HCT116 (cell line): ENCODE measurements around the gene ANKIB1. TPM values are rescaled to one million over a fixed set of nuclear protein-coding genes. Genes with fewer than 3 reads are reported as not detected.
A peak's percentile ranks its signal among the peaks of the same experiment; 100 is the strongest.

ENCODE experiments used
- ATAC-seq: fragments of 200-7000 bp; cut with Tn5 transposase; 2 replicates; pipeline ENCODE4 v1.9.1; 2020; ENCODE audit warnings: mild to moderate bottlenecking, moderate library complexity
- Bru-seq: library from RNA; stranded (reverse); fragments of 400-500 nt; gene quantifications from one replicate; lab custom pipeline; 2021; lab: Mats Ljungman, UMichigan
- BruChase-seq, 2 experiments: library from RNA; stranded (reverse); fragments of 400-500 nt; gene quantifications; one replicate each; lab custom pipeline; 2021; lab: Mats Ljungman, UMichigan
- BruUV-seq: library from RNA; stranded (reverse); fragments of 400-500 nt; replicated peaks from 2 replicates; lab custom pipeline; 2021; lab: Mats Ljungman, UMichigan
- CTCF ChIA-PET: fragments of 300-600 bp; sonication (Branson Sonifier 250); formaldehyde crosslinking; loops from one replicate; lab custom pipeline; 2021; ENCODE audit warnings: antibody characterized with exemption; lab: Charles Lee
- POLR2A ChIA-PET: fragments of 300-600, 350-600 bp; sonication (Branson Sonifier 250); formaldehyde crosslinking; loops from one replicate; lab custom pipeline; 2021; ENCODE audit warnings: antibody characterized with exemption; lab: Charles Lee
- RAD21 ChIA-PET, 2 experiments: fragments of 300-600 bp; sonication (Branson Sonifier 250); formaldehyde crosslinking; loops; one replicate each; lab custom pipeline; 2023; ENCODE audit warnings: low total read pairs in 2 of 2; ENCODE audit not compliant: uncharacterized antibody in 2 of 2, unreplicated experiment in 2 of 2, low non-redundant PET in 1 of 2; lab: Charles Lee
- DNase-seq: peaks from one replicate; pipeline ENCODE4 v3.0.0-alpha.2; 2010; ENCODE audit warnings: low read depth, low spot score
- H2AFZ ChIP-seq: fragments of 200-600 bp; shearing (Covaris generic), sonication (generic); 2 replicates; pipeline ENCODE4 v1.6.1; 2017; ENCODE audit warnings: low read depth, mixed run types, mixed read lengths, antibody characterized with exemption, low read length; ENCODE audit not compliant: poor library complexity, severe bottlenecking
- H3K27ac ChIP-seq: 2 replicates; pipeline ENCODE4 v1.5.1; 2012; ENCODE audit warnings: low read depth, low read length
- H3K27me3 ChIP-seq: fragments of 200-600 bp; sonication (generic); 2 replicates; pipeline ENCODE4 v1.6.1; 2016; ENCODE audit warnings: mixed run types, low read length, mixed read lengths; ENCODE audit not compliant: insufficient read depth
- H3K36me3 ChIP-seq, 2 experiments: fragments of 200-500 bp in 1 of 2; fragments of 200-600 bp in 1 of 2; sonication (Bioruptor generic) in 1 of 2; sonication (generic) in 1 of 2; 2 replicates each; pipeline versions ENCODE4 v1.5.1 to v1.6.1; 2014 to 2016; ENCODE audit warnings: low read length in 2 of 2, inconsistent platforms in 1 of 2, mixed read lengths in 1 of 2, mixed run types in 1 of 2; ENCODE audit not compliant: insufficient read depth in 2 of 2, control insufficient read depth in 1 of 2
- H3K4me1 ChIP-seq, 2 experiments: fragments of 200-600 bp in 1 of 2; sonication (generic) in 1 of 2; 2 replicates each; pipeline versions ENCODE4 v1.5.1 to v1.6.1; 2012 to 2017; ENCODE audit warnings: low read length in 2 of 2, inconsistent platforms in 1 of 2, mild to moderate bottlenecking in 1 of 2, mixed read lengths in 1 of 2, mixed run types in 1 of 2, moderate library complexity in 1 of 2; ENCODE audit not compliant: insufficient read depth in 2 of 2, control insufficient read depth in 1 of 2
- H3K4me2 ChIP-seq: fragments of 200-600 bp; sonication (generic); 2 replicates; pipeline ENCODE4 v1.6.1; 2017; ENCODE audit warnings: mixed run types, low read length, mixed read lengths
- H3K4me3 ChIP-seq, 2 experiments: fragments of 200-600 bp in 1 of 2; sonication (generic) in 1 of 2; replicated peaks in 1 of 2; 2 replicates each; pipeline ENCODE4 v1.5.1; 2011 to 2016; ENCODE audit warnings: low read length in 2 of 2, control low read depth in 1 of 2, low read depth in 1 of 2, mild to moderate bottlenecking in 1 of 2, mixed read lengths in 1 of 2, mixed run types in 1 of 2
- H3K79me2 ChIP-seq: fragments of 200-600 bp; sonication (generic); 2 replicates; pipeline ENCODE4 v1.6.1; 2017; ENCODE audit warnings: mild to moderate bottlenecking, mixed run types, low read length, moderate library complexity, mixed read lengths; ENCODE audit not compliant: insufficient read depth
- H3K9ac ChIP-seq: fragments of 200-600 bp; sonication (generic); 2 replicates; pipeline ENCODE4 v1.6.1; 2016; ENCODE audit warnings: low read length, mixed read lengths
- H3K9me2 ChIP-seq: fragments of 200-600 bp; sonication (generic), shearing (Covaris generic); 2 replicates; pipeline ENCODE4 v1.6.1; 2017; ENCODE audit warnings: mixed run types, mild to moderate bottlenecking, moderate library complexity; ENCODE audit not compliant: insufficient read depth
- H3K9me3 ChIP-seq, 2 experiments: fragments of 200-500 bp in 1 of 2; fragments of 200-600 bp in 1 of 2; sonication (Bioruptor generic) in 1 of 2; sonication (generic) in 1 of 2; 2 replicates each; pipeline ENCODE4 v1.6.1; 2014 to 2017; ENCODE audit warnings: low read length in 2 of 2, mixed read lengths in 2 of 2, inconsistent platforms in 1 of 2, low read depth in 1 of 2, mild to moderate bottlenecking in 1 of 2, mixed run types in 1 of 2, moderate library complexity in 1 of 2; ENCODE audit not compliant: control insufficient read depth in 1 of 2, insufficient read depth in 1 of 2
- H4K20me1 ChIP-seq: fragments of 200-600 bp; sonication (generic), shearing (Covaris generic); 2 replicates; pipeline ENCODE4 v1.6.1; 2017; ENCODE audit warnings: mixed run types, mild to moderate bottlenecking, moderate library complexity; ENCODE audit not compliant: insufficient read depth
- CEBPB ChIP-seq: IDR thresholded peaks from 2 replicates; pipeline ENCODE4 v1.6.1; 2012; ENCODE audit warnings: low read depth
- ELF1 ChIP-seq: IDR thresholded peaks from 2 replicates; pipeline ENCODE4 v1.6.1; 2012; ENCODE audit warnings: low read depth, borderline replicate concordance
- EZH2 ChIP-seq: fragments of 200-600 bp; sonication (generic); IDR thresholded peaks from 2 replicates; pipeline ENCODE4 v1.6.1; 2017; ENCODE audit warnings: antibody characterized with exemption, mixed run types
- EZH2phosphoT487 ChIP-seq: fragments of 200-600 bp; IDR thresholded peaks from 2 replicates; pipeline ENCODE4 v1.6.1; 2018; ENCODE audit warnings: antibody characterized with exemption, borderline replicate concordance
- JUND ChIP-seq: IDR thresholded peaks from 2 replicates; pipeline ENCODE4 v1.6.1; 2012
- POLR2A ChIP-seq: IDR thresholded peaks from 2 replicates; pipeline ENCODE4 v1.7.0; 2011; ENCODE audit warnings: borderline replicate concordance; ENCODE audit not compliant: insufficient read depth, insufficient read length; ENCODE audit errors: extremely low read depth
- POLR2AphosphoS5 ChIP-seq: IDR thresholded peaks from 2 replicates; pipeline ENCODE4 v1.6.1; 2011; ENCODE audit warnings: mild to moderate bottlenecking, low read depth, low read length, moderate library complexity
- SIN3A ChIP-seq: IDR thresholded peaks from 2 replicates; pipeline ENCODE4 v1.6.1; 2012; ENCODE audit warnings: low read depth
- SP1 ChIP-seq: IDR thresholded peaks from 2 replicates; pipeline ENCODE4 v1.6.1; 2012; ENCODE audit warnings: low read depth
- TCF7L2 ChIP-seq: IDR thresholded peaks from 2 replicates; pipeline ENCODE4 v1.7.0; 2011; ENCODE audit warnings: borderline replicate concordance, inconsistent platforms; ENCODE audit not compliant: insufficient read depth, insufficient read length; ENCODE audit errors: extremely low read depth
- ZFX ChIP-seq: fragments of 450-650 bp; IDR thresholded peaks from 2 replicates; pipeline ENCODE4 v1.6.1; 2017
- ZNF274 ChIP-seq: fragments of 200-500 bp; sonication (Bioruptor generic); IDR thresholded peaks from 2 replicates; pipeline ENCODE4 v1.6.1; 2014; ENCODE audit warnings: mild to moderate bottlenecking, low read depth, low read length, inconsistent platforms
- intact Hi-C: fragments of 100-400 bp; cut with micrococcal nuclease; formaldehyde crosslinking; loops from 2 replicates; pipeline ENCODE4 v1.10.0; 2022
- long read RNA-seq: library from polyadenylated mRNA; unstranded; transcript quantifications from one replicate; pipeline ENCODE4 v2.0.0, GENCODE V29; 2021; ENCODE audit not compliant: unreplicated experiment
- polyA plus RNA-seq: library from polyadenylated mRNA; unstranded; fragments of >200 nt; gene quantifications from 2 replicates; pipeline ENCODE4 v1.2.1, GENCODE V29; 2012; ENCODE audit warnings: missing spikeins
- total RNA-seq: library from RNA; stranded (reverse); gene quantifications from one replicate; pipeline ENCODE4 v1.2.1, GENCODE V29; 2021; ENCODE audit not compliant: unreplicated experiment
- TF ChIP-seq, protein P1 (sequence below): IDR thresholded peaks from 2 replicates; pipeline ENCODE4 v1.6.1; 2011; ENCODE audit warnings: mild to moderate bottlenecking, low read length, moderate library complexity; ENCODE audit not compliant: insufficient replicate concordance; ENCODE audit errors: extremely low read depth
- TF ChIP-seq, protein P2 (sequence below), 3 experiments: fragments of 200-600 bp in 1 of 3; sonication (generic) in 1 of 3; IDR thresholded peaks in 2 of 3; conservative IDR thresholded peaks in 1 of 3; 2 replicates each; pipeline ENCODE4 v1.5.1; 2012 to 2017; ENCODE audit warnings: low read depth in 2 of 3, low read length in 2 of 3, antibody characterized with exemption in 1 of 3, borderline replicate concordance in 1 of 3, control low read depth in 1 of 3, mild to moderate bottlenecking in 1 of 3, mixed read lengths in 1 of 3, mixed run types in 1 of 3, moderate library complexity in 1 of 3; ENCODE audit not compliant: insufficient read depth in 1 of 3

ANKIB1 gene, protein sequence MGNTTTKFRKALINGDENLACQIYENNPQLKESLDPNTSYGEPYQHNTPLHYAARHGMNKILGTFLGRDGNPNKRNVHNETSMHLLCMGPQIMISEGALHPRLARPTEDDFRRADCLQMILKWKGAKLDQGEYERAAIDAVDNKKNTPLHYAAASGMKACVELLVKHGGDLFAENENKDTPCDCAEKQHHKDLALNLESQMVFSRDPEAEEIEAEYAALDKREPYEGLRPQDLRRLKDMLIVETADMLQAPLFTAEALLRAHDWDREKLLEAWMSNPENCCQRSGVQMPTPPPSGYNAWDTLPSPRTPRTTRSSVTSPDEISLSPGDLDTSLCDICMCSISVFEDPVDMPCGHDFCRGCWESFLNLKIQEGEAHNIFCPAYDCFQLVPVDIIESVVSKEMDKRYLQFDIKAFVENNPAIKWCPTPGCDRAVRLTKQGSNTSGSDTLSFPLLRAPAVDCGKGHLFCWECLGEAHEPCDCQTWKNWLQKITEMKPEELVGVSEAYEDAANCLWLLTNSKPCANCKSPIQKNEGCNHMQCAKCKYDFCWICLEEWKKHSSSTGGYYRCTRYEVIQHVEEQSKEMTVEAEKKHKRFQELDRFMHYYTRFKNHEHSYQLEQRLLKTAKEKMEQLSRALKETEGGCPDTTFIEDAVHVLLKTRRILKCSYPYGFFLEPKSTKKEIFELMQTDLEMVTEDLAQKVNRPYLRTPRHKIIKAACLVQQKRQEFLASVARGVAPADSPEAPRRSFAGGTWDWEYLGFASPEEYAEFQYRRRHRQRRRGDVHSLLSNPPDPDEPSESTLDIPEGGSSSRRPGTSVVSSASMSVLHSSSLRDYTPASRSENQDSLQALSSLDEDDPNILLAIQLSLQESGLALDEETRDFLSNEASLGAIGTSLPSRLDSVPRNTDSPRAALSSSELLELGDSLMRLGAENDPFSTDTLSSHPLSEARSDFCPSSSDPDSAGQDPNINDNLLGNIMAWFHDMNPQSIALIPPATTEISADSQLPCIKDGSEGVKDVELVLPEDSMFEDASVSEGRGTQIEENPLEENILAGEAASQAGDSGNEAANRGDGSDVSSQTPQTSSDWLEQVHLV
- total RNA-seq (41.2 TPM), Bru-seq, nascent RNA (percentile 85 among the genes with signal in this experiment), BruChase-seq, experiment 1, labeled RNA remaining after a 6-hour chase (percentile 81 among the genes with signal in this experiment), BruChase-seq, experiment 2, labeled RNA remaining after a 2-hour chase (percentile 87 among the genes with signal in this experiment)
- polyA plus RNA-seq, result 10.7 and 11.7 TPM in 2 replicates
- long read RNA-seq, full-length matches to known transcripts, result 5 of 18 reads
- long read RNA-seq, partial matches to known transcripts, result 6 of 18 reads
- long read RNA-seq, other reads (novel, unspliced or antisense), result 7 of 18 reads

DNA sequence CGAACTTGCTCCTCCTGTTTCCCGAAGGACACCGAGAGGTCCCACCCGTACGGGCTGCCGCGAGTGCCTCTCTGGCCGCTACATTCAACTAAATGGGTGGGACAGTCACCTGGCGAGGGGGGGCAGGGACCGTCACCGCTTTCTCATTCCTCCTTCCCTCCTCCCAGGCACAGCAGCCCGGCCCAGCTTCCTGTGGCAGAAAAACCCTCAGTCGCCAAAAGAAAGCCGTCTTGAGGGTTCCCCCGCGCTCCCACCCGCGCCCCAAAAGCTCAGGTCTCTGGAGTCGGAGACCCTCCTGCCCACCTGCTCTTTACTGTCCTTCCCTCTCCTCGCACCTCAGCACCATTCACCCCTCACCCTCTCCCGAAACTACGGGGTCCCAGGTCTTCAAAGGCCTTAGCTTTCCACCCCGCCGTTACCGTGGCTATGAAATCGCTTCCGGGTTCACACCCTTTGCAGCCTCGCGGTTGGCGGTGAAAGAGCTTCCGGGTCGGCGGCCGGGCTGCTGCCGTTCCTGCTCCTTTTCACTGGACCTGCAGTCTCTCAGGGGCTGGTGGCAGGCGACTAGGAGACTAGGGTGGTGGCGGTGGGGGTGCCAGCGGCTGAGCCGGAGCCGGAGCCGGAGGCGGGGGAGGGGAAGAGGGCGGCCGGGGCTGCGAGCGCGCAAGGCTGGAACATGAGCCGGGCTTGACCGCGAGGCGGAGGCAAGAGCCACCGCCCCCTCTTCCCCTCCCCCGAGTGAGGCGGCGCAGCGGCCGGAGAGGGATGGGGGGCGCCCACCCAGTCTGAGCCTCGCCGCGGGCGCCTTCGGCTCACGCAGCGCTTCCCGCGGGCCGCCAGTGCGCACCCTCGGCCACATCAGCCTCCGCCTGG is at the start of gene ANKIB1, which contains the start of gene KRIT1:
TSS of gene ANKIB1 (plus strand) at position 488 of the 873 bp plus-strand sequence. CDS start 49,005 bp downstream, outside the sequence.
TSS of gene KRIT1 (minus strand) at position 428 of the 873 bp plus-strand sequence. CDS start 3,779 bp downstream, outside the sequence.
- Histone ChIP-seq H3K27ac (peak within 1 kb of the TSS; percentile 79), H3K27me3 (no peaks in the 10 kb centered on the region), H3K4me1 (peaks cover 11 to 24% of the 10 kb centered on the region in 2 experiments; a peak in 3 of 4 replicates), H3K9ac (peak within 1 kb of the TSS; percentile 87), H3K9me3 (no peaks in the 10 kb centered on the region), H3K36me3 (peaks cover 2 to 5% of the 10 kb centered on the region in 2 experiments; a peak in 2 of 4 replicates), H4K20me1 (peaks cover 3% of the 10 kb centered on the region; the same call in 1 of the 2 replicates), H3K4me3 (peak within 1 kb of the TSS; percentile 82 to 92), H3K4me2 (peak within 1 kb of the TSS; percentile 83), H3K79me2 (peaks cover 72% of the 10 kb centered on the region), H2AFZ (peak within 1 kb of the TSS; percentile 61), H3K9me2 (no peaks in the 10 kb centered on the region)
- ChIA-PET RAD21 (no interaction called here), POLR2A (interaction anchor here (0.8 to 3.3 kb wide), 4 partner anchors 9 to 26 kb away, joined by 3 to 22 read pairs (median 4); no protein-coding TSS in a partner anchor), CTCF (interaction anchor here (1.0 to 1.6 kb wide), 4 partner anchors 10 to 202 kb away, joined by 3 to 4 read pairs (median 4); partner anchors contain the start of genes GATAD1 and LRRD1)
- intact Hi-C loops, result loop anchor here (1.0 to 10.0 kb wide), 2 partner anchors 179 to 202 kb away; partner anchors contain the start of gene GATAD1
- ATAC-seq, result peak; percentile 84
- peak; percentile 81 for DNase-seq
- BruUV-seq, result no TSS peak
- TF ChIP-seq POLR2A, result peak; percentile 66
- no peak for TF ChIP-seq ZNF274
- TF ChIP-seq, protein P1, sequence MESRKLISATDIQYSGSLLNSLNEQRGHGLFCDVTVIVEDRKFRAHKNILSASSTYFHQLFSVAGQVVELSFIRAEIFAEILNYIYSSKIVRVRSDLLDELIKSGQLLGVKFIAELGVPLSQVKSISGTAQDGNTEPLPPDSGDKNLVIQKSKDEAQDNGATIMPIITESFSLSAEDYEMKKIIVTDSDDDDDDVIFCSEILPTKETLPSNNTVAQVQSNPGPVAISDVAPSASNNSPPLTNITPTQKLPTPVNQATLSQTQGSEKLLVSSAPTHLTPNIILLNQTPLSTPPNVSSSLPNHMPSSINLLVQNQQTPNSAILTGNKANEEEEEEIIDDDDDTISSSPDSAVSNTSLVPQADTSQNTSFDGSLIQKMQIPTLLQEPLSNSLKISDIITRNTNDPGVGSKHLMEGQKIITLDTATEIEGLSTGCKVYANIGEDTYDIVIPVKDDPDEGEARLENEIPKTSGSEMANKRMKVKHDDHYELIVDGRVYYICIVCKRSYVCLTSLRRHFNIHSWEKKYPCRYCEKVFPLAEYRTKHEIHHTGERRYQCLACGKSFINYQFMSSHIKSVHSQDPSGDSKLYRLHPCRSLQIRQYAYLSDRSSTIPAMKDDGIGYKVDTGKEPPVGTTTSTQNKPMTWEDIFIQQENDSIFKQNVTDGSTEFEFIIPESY, result no peak
- TF ChIP-seq ELF1, result peak; percentile 84
- TF ChIP-seq POLR2AphosphoS5, result peak; percentile 70
- TF ChIP-seq ZFX, result peak; percentile 84
- no peak for TF ChIP-seq EZH2phosphoT487
- peak; percentile 86 for TF ChIP-seq TCF7L2
- peak; percentile 84 for TF ChIP-seq SIN3A
- TF ChIP-seq CEBPB, result no peak
- TF ChIP-seq JUND, result no peak
- no peak for TF ChIP-seq SP1
- no peak for TF ChIP-seq EZH2
- TF ChIP-seq, protein P2, sequence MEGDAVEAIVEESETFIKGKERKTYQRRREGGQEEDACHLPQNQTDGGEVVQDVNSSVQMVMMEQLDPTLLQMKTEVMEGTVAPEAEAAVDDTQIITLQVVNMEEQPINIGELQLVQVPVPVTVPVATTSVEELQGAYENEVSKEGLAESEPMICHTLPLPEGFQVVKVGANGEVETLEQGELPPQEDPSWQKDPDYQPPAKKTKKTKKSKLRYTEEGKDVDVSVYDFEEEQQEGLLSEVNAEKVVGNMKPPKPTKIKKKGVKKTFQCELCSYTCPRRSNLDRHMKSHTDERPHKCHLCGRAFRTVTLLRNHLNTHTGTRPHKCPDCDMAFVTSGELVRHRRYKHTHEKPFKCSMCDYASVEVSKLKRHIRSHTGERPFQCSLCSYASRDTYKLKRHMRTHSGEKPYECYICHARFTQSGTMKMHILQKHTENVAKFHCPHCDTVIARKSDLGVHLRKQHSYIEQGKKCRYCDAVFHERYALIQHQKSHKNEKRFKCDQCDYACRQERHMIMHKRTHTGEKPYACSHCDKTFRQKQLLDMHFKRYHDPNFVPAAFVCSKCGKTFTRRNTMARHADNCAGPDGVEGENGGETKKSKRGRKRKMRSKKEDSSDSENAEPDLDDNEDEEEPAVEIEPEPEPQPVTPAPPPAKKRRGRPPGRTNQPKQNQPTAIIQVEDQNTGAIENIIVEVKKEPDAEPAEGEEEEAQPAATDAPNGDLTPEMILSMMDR (IDR thresholded peaks at IDR 0.05 in 2 of 3, conservative IDR thresholded peaks at IDR 0.05 in 1 of 3; ENCODE audit: borderline replicate concordance in 1 of 3, insufficient read depth in 1 of 3, low read depth in 2 of 3, low read length in 2 of 3), result 0 out of 6 replicates have a peak, but pooled peaks of 1 of the 3 experiments have one; percentile 4
